ENCODE measurements around the gene REV1. TPM values are rescaled to one million over a fixed set of nuclear protein-coding genes. Genes with fewer than 3 reads are reported as not detected.

The REV1 gene
- total RNA-seq, 1 experiment from 2014 or later = 34.3 TPM

DNA sequence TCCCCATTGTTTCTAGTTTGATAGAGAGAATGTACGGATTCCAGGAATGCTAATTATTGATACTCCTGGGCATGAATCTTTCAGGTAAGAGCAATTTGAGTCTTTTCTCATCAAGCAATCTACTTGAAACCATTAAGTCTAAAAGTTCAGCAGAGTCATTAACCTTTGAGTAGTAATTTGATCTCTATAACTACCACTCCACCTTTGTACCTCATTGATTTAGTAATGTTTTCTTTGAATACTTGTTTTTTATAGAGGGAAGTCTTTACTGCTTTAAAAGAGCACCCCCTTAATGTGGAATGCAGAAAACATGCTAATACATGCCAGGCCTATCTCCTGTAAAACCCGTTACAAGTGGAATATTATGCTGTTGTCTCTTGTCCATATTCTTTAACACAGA lies 107.7 kb downstream of the REV1 start:
- Histone ChIP-seq H3K9me3 (ENCODE audit: control insufficient read depth in 1 of 2, insufficient read depth in 1 of 2, low read depth in 1 of 2, low read length in 2 of 2) (no peaks in the 10 kb centered on the region), H3K27ac (ENCODE audit: low read depth, low read length) (no peak overlapping the region), H3K36me3 (ENCODE audit: control insufficient read depth in 1 of 2, insufficient read depth in 2 of 2, low read length in 2 of 2) (peaks cover 31 to 56% of the 10 kb centered on the region in 2 experiments), H2AFZ (ENCODE audit: low read depth, low read length, poor library complexity, severe bottlenecking) (no peak overlapping the region), H3K27me3 (ENCODE audit: insufficient read depth, low read length) (no peaks in the 10 kb centered on the region), H3K9me2 (ENCODE audit: insufficient read depth) (no peaks in the 10 kb centered on the region), H3K4me1 (ENCODE audit: control insufficient read depth in 1 of 2, insufficient read depth in 2 of 2, low read length in 2 of 2) (no peaks in the 10 kb centered on the region), H4K20me1 (ENCODE audit: insufficient read depth) (no peaks in the 10 kb centered on the region), H3K79me2 (ENCODE audit: insufficient read depth, low read length) (peaks cover 49% of the 10 kb centered on the region), H3K9ac (ENCODE audit: low read length) (no peak overlapping the region), H3K4me2 (ENCODE audit: low read length) (no peak overlapping the region), H3K4me3 (replicated peaks in 1 of 2; ENCODE audit: low read depth in 1 of 2, low read length in 2 of 2) (no peak overlapping the region)
- DNase-seq (ENCODE audit: low read depth, low spot score) (no peak), ATAC-seq (no peak)
- intact Hi-C loops (cut with micrococcal nuclease) = no loop called here
- POLR2A ChIA-PET = no interaction called here
- RAD21 ChIA-PET (ENCODE audit: low non-redundant PET in 1 of 2, low total read pairs in 2 of 2, uncharacterized antibody in 2 of 2, unreplicated experiment in 2 of 2) = no interaction called here
- TF ChIP-seq POLR2A (IDR thresholded peaks at IDR 0.05; ENCODE audit: borderline replicate concordance, extremely low read depth, insufficient read depth, insufficient read length) (no peak), ZFX (IDR thresholded peaks at IDR 0.05) (no peak), EZH2phosphoT487 (IDR thresholded peaks at IDR 0.05; ENCODE audit: borderline replicate concordance) (no peak), CTCF (IDR thresholded peaks at IDR 0.05 in 2 of 3, conservative IDR thresholded peaks at IDR 0.05 in 1 of 3; ENCODE audit: borderline replicate concordance in 1 of 3, insufficient read depth in 1 of 3, low read depth in 2 of 3, low read length in 2 of 3) (no peak), FOSL1 (IDR thresholded peaks at IDR 0.05; ENCODE audit: low read depth) (no peak), ELF1 (IDR thresholded peaks at IDR 0.05; ENCODE audit: borderline replicate concordance, low read depth) (no peak), SRF (IDR thresholded peaks at IDR 0.05; ENCODE audit: low read depth) (no peak), ZNF274 (IDR thresholded peaks at IDR 0.05; ENCODE audit: low read depth, low read length) (no peak), EZH2 (IDR thresholded peaks at IDR 0.05) (no peak), POLR2AphosphoS5 (IDR thresholded peaks at IDR 0.05; ENCODE audit: low read depth, low read length) (no peak), RAD21 (IDR thresholded peaks at IDR 0.05; ENCODE audit: low read depth) (no peak), SP1 (IDR thresholded peaks at IDR 0.05; ENCODE audit: low read depth) (no peak), SIN3A (IDR thresholded peaks at IDR 0.05; ENCODE audit: low read depth) (no peak), JUND (IDR thresholded peaks at IDR 0.05) (no peak)
- TF ChIP-seq, protein P1, sequence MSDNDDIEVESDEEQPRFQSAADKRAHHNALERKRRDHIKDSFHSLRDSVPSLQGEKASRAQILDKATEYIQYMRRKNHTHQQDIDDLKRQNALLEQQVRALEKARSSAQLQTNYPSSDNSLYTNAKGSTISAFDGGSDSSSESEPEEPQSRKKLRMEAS (IDR thresholded peaks at IDR 0.05) = no peak
- TF ChIP-seq, protein P2, sequence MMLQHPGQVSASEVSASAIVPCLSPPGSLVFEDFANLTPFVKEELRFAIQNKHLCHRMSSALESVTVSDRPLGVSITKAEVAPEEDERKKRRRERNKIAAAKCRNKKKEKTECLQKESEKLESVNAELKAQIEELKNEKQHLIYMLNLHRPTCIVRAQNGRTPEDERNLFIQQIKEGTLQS (IDR thresholded peaks at IDR 0.05) = no peak
- BruUV-seq (replicated peaks) = no TSS peak
- CTCF ChIA-PET = no interaction called here
